ENCODE results near the gene PTCHD1. TPM values are rescaled to one million over a fixed set of nuclear protein-coding genes. Genes with fewer than 3 reads are reported as not detected.

Gene PTCHD1
- total RNA-seq, 2 donors from 2014 or later: not detected

DNA sequence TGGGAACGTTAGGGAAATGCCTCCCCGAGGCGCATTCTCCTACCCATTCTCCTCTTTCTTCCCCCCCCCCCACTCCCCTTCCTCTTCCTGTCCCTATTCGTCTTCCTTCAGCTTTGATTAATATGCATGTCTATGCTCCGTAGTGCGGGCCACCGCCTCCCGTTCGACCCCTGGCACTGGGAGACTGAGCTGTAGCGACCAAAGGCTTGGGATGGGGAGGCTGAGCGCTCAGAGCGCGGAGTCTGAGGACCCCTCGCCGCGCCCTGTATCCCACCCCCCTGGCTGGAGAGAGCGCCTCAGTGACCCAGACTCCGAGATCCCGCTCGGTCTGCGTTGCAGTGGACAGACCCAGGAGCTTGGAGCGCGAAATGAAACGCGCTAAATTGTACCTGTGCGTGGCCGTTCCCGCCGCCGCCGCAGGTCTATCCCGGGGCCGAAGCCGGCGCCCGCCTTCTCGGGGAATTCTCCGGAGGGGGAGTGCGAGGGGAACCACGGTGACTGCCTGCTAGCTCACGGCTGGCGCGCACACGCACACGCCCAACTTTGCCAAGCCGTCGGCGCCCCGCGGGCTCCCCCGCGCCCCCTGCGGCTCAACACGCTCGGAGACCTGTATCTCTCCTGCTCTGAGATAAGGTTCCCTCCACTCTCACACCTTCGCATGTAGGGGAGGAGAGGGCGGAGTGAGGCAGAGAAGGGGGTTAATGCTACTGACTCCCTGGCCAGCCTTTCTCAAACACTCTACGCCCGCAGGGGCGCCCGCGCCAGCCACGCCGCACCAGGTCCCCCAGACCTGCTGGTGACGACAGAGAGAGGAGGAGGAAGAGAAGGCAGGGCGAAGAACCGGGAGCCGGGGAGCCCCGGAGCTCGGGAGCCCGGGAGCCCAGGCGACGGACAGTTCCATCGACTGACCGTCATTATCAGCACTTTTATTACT is 1.5 kb upstream of the PTCHD1 start:
- Mint-ChIP-seq H3K27ac (no peak overlapping the region), H3K4me1 (peaks cover 5% of the 10 kb centered on the region), H3K36me3 (ENCODE audit: low read depth) (no peaks in the 10 kb centered on the region), H3K4me3 (peak overlapping the region; percentile 57), H3K27me3 (peaks cover 33% of the 10 kb centered on the region)
- ATAC-seq (no peak), DNase-seq (no peak)
- no peaks in the 10 kb centered on the region for H3K9me3 ChIP-seq (ENCODE audit: control insufficient read depth, low read length, poor library complexity, severe bottlenecking)

DNA sequence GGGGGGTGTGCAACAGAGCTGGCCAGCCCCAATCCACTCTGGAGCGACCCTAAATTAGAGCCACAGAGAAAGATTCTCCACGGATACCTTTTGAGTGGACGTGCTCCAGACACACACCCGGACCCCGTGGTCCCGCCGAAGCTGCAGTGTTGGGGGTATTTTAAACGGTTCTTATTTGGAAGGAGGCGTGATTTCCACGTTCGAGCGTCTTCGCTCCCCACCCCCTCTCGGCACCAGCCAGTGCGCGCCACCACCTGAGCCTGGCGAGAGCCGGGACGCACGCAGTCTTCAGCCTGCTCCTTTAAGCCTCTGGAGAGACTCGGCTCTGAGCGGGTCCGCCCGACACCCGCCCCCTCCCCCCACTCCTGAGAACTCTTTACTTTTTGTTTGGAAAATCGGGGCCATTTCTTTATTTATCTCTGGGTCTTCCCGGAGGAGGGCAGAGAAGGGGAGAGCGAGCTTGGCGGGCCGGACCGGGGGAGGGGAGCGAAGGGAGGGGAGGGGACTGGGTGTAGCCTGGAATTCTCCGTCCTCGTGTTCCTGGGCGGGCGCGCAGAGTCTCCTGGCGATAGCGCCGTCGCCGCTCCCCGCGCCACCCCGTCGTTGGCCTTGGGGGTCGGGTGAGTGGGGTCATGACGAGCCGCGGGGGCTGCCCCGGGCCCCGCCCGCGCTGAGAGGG is 668 bp upstream of the PTCHD1 start:
- no peak for DNase-seq
- no peak for ATAC-seq
- no peak overlapping the region for H3K4me3 Mint-ChIP-seq
- H3K4me1 Mint-ChIP-seq: peaks cover 5% of the 10 kb centered on the region
- no peaks in the 10 kb centered on the region for H3K9me3 ChIP-seq (ENCODE audit: control insufficient read depth, low read length, poor library complexity, severe bottlenecking)
- H3K27ac Mint-ChIP-seq: no peak overlapping the region
- no peaks in the 10 kb centered on the region for H3K36me3 Mint-ChIP-seq (ENCODE audit: low read depth)
- H3K27me3 Mint-ChIP-seq: peaks cover 36% of the 10 kb centered on the region

DNA sequence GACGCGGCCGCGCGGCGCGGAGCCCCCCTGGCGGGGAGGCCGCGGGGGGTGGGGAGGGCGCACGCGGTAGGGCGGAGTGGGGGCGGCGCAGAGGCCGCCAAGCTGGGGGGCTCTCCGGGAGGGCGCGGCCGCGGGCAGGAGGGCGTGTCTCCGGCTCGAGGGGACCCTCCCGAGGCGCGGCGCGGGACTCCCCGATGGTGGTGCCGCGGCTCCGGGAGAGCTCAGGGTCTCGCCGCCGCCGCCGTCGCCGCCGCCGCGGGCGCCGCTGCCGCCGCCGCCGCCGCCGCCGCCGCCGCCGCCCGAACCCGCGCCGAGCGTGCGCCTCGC is 165 bp upstream of the PTCHD1 start:
- H3K9me3 ChIP-seq (ENCODE audit: control insufficient read depth, low read length, poor library complexity, severe bottlenecking): no peaks in the 10 kb centered on the region
- Mint-ChIP-seq H3K27me3 (peaks cover 36% of the 10 kb centered on the region), H3K27ac (no peak overlapping the region), H3K4me1 (peaks cover 5% of the 10 kb centered on the region), H3K36me3 (ENCODE audit: low read depth) (no peaks in the 10 kb centered on the region), H3K4me3 (no peak overlapping the region)
- DNase-seq (no peak), ATAC-seq (no peak)

DNA sequence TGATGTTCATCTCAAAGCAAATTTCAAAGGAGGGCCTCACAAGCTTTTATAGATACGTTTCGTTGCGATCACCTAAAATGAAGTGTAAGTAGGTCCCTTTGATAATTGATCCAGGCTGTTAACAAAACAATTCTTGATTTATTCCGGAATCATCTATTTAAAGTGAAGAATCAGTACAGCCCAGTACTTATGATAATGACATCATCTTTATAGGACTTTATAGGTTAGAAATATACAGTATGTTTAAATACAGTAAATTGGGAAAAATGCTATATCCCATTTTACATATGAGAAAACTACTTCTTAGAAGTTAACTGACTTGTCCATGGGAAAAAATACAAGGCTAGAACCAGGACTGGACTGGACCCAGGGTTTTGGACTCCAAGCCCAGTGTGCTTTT is 3.7 kb downstream of the PTCHD1 start:
- peaks cover 24% of the 10 kb centered on the region for H3K27me3 Mint-ChIP-seq
- no peaks in the 10 kb centered on the region for H3K9me3 ChIP-seq (ENCODE audit: control insufficient read depth, low read length, poor library complexity, severe bottlenecking)
- DNase-seq: no peak
- peaks cover 2% of the 10 kb centered on the region for H3K4me1 Mint-ChIP-seq
- H3K27ac Mint-ChIP-seq: no peak overlapping the region
- no peak overlapping the region for H3K4me3 Mint-ChIP-seq
- peaks cover 2% of the 10 kb centered on the region for H3K36me3 Mint-ChIP-seq (ENCODE audit: low read depth)
- no peak for ATAC-seq

DNA sequence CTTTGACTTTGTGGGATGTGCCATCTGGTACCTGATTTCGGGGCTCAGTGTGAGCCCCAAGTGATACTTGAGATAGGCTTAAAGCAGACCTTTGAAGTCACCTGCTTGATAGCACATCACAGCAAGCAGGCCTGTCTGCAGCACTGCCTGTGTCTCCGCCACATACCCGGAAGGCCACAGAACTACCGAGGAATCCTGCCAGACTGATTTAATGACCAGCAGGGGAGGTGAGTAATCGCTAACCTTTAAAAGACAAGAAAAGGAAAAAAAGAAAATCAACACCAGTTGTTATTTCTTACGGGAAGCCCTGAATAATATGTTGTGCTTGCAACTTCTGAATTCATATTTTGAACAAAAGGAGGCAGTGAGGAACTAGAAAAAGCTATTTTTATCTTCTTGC is 6.8 kb downstream of the PTCHD1 start:
- no peaks in the 10 kb centered on the region for H3K4me1 Mint-ChIP-seq
- peaks cover 14% of the 10 kb centered on the region for H3K27me3 Mint-ChIP-seq
- no peaks in the 10 kb centered on the region for H3K9me3 ChIP-seq (ENCODE audit: control insufficient read depth, low read length, poor library complexity, severe bottlenecking)
- DNase-seq: no peak
- H3K4me3 Mint-ChIP-seq: no peak overlapping the region
- H3K27ac Mint-ChIP-seq: no peak overlapping the region
- ATAC-seq: no peak
- peaks cover 2% of the 10 kb centered on the region for H3K36me3 Mint-ChIP-seq (ENCODE audit: low read depth)

DNA sequence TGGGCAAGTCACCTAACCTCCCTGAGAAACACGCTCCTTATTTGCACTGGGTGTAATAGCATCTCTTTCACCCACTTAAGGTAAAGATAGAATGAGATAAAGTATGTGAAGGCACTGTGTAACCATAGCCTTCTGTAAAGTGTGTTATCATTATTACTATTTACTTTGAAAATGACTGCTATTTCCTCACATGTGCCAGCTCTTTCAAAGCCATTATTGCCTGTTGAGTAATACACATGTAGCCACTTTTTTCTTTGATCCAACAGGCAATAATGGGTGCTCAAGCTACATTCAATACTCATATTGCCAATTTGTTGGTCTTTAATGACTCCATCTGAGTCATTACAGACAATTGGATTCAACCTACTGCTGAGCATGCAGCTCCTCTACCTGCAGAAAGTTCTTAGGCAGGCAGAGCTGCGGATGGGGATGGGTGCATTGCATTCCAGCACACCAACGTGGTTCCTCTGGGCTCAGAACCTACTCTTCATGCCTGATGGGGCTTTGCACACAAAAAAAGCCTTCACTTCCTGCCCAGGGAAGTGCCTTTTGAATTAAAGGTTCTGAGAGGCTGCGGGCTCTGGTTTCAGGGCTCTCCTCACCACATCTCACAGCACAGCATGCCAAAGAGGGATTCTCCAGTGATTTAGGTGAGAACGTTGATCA is 9.7 kb downstream of the PTCHD1 start:
- Mint-ChIP-seq H3K36me3 (ENCODE audit: low read depth) (peaks cover 2% of the 10 kb centered on the region), H3K27me3 (no peaks in the 10 kb centered on the region), H3K4me1 (no peaks in the 10 kb centered on the region), H3K27ac (no peak overlapping the region), H3K4me3 (no peak overlapping the region)
- DNase-seq: no peak
- peaks cover 5% of the 10 kb centered on the region for H3K9me3 ChIP-seq (ENCODE audit: control insufficient read depth, low read length, poor library complexity, severe bottlenecking)
- ATAC-seq: no peak

DNA sequence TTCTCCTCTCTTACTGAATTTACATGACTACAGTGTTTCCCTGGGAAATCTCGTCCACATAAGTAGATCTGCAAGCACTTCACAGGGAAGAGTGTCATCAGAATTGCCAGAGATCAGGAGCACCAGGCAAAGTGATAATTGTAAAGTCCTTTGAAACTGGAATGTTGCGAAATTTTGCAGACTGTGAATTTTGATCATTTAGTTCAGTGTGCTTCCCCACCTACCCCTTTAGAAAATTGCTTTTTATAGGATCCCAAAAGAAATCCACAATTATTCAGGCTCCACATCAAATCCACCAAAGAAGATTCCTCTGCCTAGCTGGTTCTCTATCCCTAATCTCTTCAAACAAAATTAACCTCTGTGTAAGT is 10.2 kb downstream of the PTCHD1 start:
- peaks cover 5% of the 10 kb centered on the region for H3K9me3 ChIP-seq (ENCODE audit: control insufficient read depth, low read length, poor library complexity, severe bottlenecking)
- DNase-seq: no peak
- Mint-ChIP-seq H3K36me3 (ENCODE audit: low read depth) (peaks cover 2% of the 10 kb centered on the region), H3K4me3 (no peak overlapping the region), H3K27me3 (no peaks in the 10 kb centered on the region), H3K27ac (no peak overlapping the region), H3K4me1 (no peaks in the 10 kb centered on the region)
- ATAC-seq: no peak

DNA sequence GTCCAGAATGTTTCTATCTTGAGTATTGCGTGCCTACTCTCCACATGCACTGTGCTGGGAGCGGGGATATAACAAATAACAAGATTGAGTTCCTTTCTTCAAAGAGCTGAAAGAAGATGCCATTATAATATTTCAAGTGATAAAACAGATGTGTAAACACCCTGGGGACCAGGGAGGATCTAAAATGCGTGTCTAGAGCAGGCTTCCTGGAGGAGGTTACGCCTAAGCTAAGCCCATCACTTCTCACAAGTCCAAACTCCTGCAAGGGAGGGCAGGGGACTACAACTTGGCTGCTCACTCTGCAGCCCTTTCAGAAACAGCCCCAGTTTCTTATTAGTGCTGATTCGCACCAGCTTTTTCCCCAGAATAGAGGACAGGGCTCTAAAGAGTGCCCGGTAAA is 21.5 kb downstream of the PTCHD1 start:
- Mint-ChIP-seq H3K36me3 (ENCODE audit: low read depth) (no peaks in the 10 kb centered on the region), H3K27me3 (no peaks in the 10 kb centered on the region), H3K27ac (no peak overlapping the region), H3K4me1 (no peaks in the 10 kb centered on the region), H3K4me3 (no peak overlapping the region)
- H3K9me3 ChIP-seq (ENCODE audit: control insufficient read depth, low read length, poor library complexity, severe bottlenecking): no peaks in the 10 kb centered on the region
- DNase-seq: no peak
- ATAC-seq: no peak

DNA sequence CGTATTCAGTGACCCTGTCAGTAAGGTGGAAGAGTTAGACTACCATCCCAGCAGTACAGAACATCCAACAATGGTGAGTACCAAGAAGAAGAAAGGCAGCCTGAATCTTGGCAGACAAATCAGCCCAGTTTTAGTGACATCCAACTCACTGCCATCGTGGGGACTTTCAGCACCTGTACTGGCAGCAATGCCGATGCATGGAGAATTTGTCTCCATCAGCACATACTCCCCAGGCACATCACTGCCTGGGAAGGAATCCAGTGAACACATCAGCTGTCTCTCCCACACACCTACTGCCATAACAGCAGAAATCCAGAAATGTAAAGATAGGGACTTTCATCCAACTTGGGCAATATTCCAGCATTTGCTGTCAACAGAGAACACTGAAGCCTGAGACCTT is 29.8 kb downstream of the PTCHD1 start:
- DNase-seq (no peak), ATAC-seq (no peak)
- Mint-ChIP-seq H3K4me3 (no peak overlapping the region), H3K36me3 (ENCODE audit: low read depth) (no peaks in the 10 kb centered on the region), H3K27me3 (no peaks in the 10 kb centered on the region), H3K4me1 (no peaks in the 10 kb centered on the region), H3K27ac (no peak overlapping the region)
- no peaks in the 10 kb centered on the region for H3K9me3 ChIP-seq (ENCODE audit: control insufficient read depth, low read length, poor library complexity, severe bottlenecking)

DNA sequence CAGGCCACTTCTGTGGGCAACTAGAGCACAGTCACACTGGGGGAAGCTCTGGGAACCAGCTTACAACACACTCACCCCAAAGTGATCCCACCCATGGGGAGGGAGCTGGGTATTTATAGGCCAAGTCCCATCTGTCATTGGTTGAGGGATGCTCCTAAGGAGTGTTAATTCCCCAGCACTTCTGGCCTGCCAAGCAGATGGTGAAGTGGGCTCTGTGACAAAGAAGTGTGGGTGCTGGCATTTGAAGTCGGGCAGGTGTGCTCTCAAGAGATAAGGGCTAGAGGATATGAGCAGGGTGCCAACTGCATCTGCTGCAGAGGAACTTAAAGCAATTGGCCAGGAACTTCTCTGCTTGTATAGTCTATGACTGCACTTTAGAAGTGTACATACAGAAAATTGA is 30.9 kb downstream of the PTCHD1 start:
- no peak for DNase-seq
- Mint-ChIP-seq H3K4me3 (no peak overlapping the region), H3K36me3 (ENCODE audit: low read depth) (no peaks in the 10 kb centered on the region), H3K27me3 (no peaks in the 10 kb centered on the region), H3K4me1 (no peaks in the 10 kb centered on the region), H3K27ac (no peak overlapping the region)
- no peaks in the 10 kb centered on the region for H3K9me3 ChIP-seq (ENCODE audit: control insufficient read depth, low read length, poor library complexity, severe bottlenecking)
- ATAC-seq: no peak

DNA sequence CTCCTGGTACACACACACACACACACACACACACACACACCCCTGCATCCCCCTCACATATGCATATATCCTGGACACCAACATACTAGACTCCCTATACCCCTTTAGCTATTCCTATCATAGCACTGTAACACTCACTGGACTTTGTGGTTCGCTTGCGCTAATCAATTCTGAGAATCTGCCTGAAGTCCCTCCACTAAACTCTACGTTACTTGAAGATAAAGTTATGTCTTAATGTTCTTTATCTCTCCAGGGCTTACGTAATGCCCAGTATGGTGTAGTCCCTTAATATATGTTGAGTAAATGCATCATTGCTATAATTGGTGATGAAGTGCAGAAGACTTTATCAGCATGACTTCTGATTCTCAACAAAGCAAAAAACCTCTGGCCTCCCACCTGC is 32.3 kb downstream of the PTCHD1 start:
- Mint-ChIP-seq H3K4me1 (no peaks in the 10 kb centered on the region), H3K4me3 (no peak overlapping the region), H3K36me3 (ENCODE audit: low read depth) (no peaks in the 10 kb centered on the region), H3K27ac (no peak overlapping the region), H3K27me3 (no peaks in the 10 kb centered on the region)
- H3K9me3 ChIP-seq (ENCODE audit: control insufficient read depth, low read length, poor library complexity, severe bottlenecking): no peaks in the 10 kb centered on the region
- ATAC-seq (no peak), DNase-seq (no peak)

DNA sequence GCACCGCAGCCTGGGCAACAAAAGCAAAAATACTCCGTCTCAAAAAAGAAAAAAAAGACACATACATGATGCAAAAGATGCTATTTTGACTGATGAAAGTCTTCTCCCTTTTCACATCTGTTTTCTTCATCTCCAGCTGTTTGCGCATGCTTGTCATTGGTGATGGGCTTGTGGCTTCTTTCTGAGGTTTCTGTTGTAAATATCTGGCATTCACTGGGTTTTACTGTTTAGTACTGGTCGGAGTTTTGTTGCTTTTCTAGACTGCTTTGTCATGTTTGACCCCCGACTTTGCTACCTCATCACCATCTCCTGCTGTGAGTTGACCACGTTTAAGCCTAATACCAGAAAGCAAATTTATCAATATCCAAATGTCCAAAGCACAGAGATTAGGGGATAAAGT is 34.4 kb downstream of the PTCHD1 start:
- no peaks in the 10 kb centered on the region for H3K9me3 ChIP-seq (ENCODE audit: control insufficient read depth, low read length, poor library complexity, severe bottlenecking)
- DNase-seq: no peak
- Mint-ChIP-seq H3K27ac (no peak overlapping the region), H3K27me3 (no peaks in the 10 kb centered on the region), H3K36me3 (ENCODE audit: low read depth) (no peaks in the 10 kb centered on the region), H3K4me1 (no peaks in the 10 kb centered on the region), H3K4me3 (no peak overlapping the region)
- ATAC-seq: no peak

DNA sequence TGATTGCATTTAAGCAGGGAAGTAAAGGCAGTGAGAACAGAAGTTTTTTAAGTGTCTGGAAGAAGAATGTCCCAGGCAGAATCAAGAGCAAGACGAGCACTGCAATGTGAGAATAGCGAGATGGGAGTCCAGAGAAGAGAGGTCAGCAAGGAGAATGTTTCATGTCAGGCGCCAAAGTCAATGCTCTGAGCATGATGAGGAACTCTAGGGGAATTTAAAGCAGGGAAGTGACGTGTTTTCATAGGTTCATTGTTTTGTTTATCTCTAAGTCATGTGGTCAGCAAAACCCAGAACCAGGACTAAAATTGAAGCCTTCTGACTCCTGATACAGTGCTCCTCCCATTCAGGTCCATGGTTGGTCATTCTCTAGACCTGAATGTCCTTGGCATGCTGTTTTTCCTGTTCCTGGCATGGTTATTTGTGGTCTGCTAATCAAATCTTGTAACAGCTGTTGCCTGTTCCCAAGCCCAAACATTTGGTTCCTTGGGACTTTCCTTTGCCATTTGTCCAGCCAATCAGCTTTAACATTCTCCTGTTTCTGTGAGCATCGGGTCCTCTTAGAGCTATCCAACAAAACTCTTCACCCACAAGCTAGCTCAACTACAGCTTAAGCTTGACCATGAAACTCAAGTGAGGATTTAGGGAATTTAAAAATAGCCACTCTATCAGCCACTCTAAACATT is 37.7 kb downstream of the PTCHD1 start:
- H3K36me3 Mint-ChIP-seq (ENCODE audit: low read depth): no peaks in the 10 kb centered on the region
- ATAC-seq (no peak), DNase-seq (no peak)
- H3K4me3 Mint-ChIP-seq: no peak overlapping the region
- no peaks in the 10 kb centered on the region for H3K4me1 Mint-ChIP-seq
- H3K27me3 Mint-ChIP-seq: no peaks in the 10 kb centered on the region
- H3K27ac Mint-ChIP-seq: no peak overlapping the region
- H3K9me3 ChIP-seq (ENCODE audit: control insufficient read depth, low read length, poor library complexity, severe bottlenecking): no peaks in the 10 kb centered on the region

Measured in T-helper 17 cell (primary cell).